ENCODE results near the gene BICC1. TPM values are rescaled to one million over a fixed set of nuclear protein-coding genes. Genes with fewer than 3 reads are reported as not detected.

BICC1 gene
- total RNA-seq, 1 experiment from 2014 or later, result 0.67 TPM

DNA sequence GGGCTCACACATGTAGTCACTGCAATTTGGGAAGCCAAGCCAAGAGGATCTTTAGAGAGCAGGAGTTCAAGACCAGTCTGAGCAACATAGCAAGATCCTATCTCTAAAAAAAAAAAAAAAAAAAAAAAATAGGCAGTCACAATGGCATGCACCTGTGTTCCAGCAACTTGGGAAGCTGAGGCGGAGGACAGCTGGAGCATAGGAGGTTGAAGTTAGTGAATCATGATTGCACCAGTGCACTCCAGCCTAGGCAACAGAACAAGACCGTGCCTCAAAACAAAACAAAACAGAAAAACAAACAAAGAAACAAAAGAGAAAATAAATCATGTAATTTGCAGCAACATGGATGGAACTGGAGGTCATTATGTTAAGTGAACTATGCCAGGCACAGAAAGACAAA, 33.6 kb upstream of the BICC1 start:
- TF ChIP-seq TCF7L2 (IDR thresholded peaks at IDR 0.05; ENCODE audit: low read depth, low read length) (no peak), SIN3A (IDR thresholded peaks at IDR 0.05; ENCODE audit: borderline replicate concordance, insufficient read depth, low read depth, low read length) (no peak), POLR2AphosphoS5 (IDR thresholded peaks at IDR 0.05; ENCODE audit: low read depth, low read length) (no peak), CTCF (IDR thresholded peaks at IDR 0.05) (no peak)
- TF ChIP-seq, protein P1, sequence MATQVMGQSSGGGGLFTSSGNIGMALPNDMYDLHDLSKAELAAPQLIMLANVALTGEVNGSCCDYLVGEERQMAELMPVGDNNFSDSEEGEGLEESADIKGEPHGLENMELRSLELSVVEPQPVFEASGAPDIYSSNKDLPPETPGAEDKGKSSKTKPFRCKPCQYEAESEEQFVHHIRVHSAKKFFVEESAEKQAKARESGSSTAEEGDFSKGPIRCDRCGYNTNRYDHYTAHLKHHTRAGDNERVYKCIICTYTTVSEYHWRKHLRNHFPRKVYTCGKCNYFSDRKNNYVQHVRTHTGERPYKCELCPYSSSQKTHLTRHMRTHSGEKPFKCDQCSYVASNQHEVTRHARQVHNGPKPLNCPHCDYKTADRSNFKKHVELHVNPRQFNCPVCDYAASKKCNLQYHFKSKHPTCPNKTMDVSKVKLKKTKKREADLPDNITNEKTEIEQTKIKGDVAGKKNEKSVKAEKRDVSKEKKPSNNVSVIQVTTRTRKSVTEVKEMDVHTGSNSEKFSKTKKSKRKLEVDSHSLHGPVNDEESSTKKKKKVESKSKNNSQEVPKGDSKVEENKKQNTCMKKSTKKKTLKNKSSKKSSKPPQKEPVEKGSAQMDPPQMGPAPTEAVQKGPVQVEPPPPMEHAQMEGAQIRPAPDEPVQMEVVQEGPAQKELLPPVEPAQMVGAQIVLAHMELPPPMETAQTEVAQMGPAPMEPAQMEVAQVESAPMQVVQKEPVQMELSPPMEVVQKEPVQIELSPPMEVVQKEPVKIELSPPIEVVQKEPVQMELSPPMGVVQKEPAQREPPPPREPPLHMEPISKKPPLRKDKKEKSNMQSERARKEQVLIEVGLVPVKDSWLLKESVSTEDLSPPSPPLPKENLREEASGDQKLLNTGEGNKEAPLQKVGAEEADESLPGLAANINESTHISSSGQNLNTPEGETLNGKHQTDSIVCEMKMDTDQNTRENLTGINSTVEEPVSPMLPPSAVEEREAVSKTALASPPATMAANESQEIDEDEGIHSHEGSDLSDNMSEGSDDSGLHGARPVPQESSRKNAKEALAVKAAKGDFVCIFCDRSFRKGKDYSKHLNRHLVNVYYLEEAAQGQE (IDR thresholded peaks at IDR 0.05; ENCODE audit: insufficient read depth in 1 of 2, low read depth in 2 of 2, low read length in 1 of 2), result no peak
- H3K4me1 ChIP-seq (ENCODE audit: control insufficient read depth, insufficient read depth, low read length), result peaks cover 3% of the 10 kb centered on the region; the same call in 1 of the 2 replicates
- intact Hi-C loops (cut with micrococcal nuclease; ENCODE audit: unreplicated experiment) (no loop called here), in situ Hi-C loops (cut with HindIII; ENCODE audit: low pct_unique_long_range_greater_than_20kb, low sequenced_read_pairs) (no loop called here)
- no peaks in the 10 kb centered on the region for H3K9me3 ChIP-seq (ENCODE audit: control insufficient read depth, insufficient read depth, low read depth, low read length)
- ChIA-PET CTCF (interaction anchor here (0.7 kb wide), 1 partner anchor 88 kb away, joined by 3 read pairs; no protein-coding TSS in a partner anchor), POLR2A (no interaction called here)
- H3K27ac ChIP-seq (ENCODE audit: low read length), result no peak overlapping the region
- no peaks in the 10 kb centered on the region for H3K27me3 ChIP-seq (ENCODE audit: control insufficient read depth, insufficient read depth, low read length)
- H3K36me3 ChIP-seq (ENCODE audit: control insufficient read depth, insufficient read depth, low read length), result no peaks in the 10 kb centered on the region
- BruUV-seq (replicated peaks), result no TSS peak
- DNase-seq (ENCODE audit: low read depth, low spot score) (no peak), ATAC-seq (no peak)
- H3K4me3 ChIP-seq (ENCODE audit: low read depth in 2 of 2, low read length in 2 of 2), result no peak overlapping the region

DNA sequence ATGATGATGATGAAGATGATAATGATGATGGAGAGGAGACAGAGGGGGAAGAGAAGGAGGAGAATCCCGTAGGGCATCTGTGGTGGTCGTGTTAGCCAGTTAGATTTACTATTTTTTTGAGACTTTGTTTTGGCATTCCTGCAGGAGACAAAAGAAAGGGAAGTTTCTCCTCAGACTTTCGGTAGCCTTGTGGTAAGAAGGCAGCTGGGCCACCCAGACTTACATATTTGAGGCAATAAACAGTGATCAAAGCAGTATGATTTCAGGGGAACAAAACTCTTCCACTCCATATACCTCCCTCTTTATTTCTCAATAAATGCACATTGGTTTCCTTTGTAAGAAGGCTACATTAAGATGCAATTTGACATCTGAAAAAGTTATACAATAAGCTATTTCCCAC, 32.4 kb upstream of the BICC1 start:
- in situ Hi-C loops (cut with HindIII; ENCODE audit: low pct_unique_long_range_greater_than_20kb, low sequenced_read_pairs), result no loop called here
- Histone ChIP-seq H3K4me3 (ENCODE audit: low read depth in 2 of 2, low read length in 2 of 2) (no peak overlapping the region), H3K4me1 (ENCODE audit: control insufficient read depth, insufficient read depth, low read length) (peaks cover 3% of the 10 kb centered on the region; the same call in 1 of the 2 replicates), H3K36me3 (ENCODE audit: control insufficient read depth, insufficient read depth, low read length) (no peaks in the 10 kb centered on the region), H3K27me3 (ENCODE audit: control insufficient read depth, insufficient read depth, low read length) (no peaks in the 10 kb centered on the region), H3K9me3 (ENCODE audit: control insufficient read depth, insufficient read depth, low read depth, low read length) (no peaks in the 10 kb centered on the region), H3K27ac (ENCODE audit: low read length) (no peak overlapping the region)
- DNase-seq (ENCODE audit: low read depth, low spot score) (no peak), ATAC-seq (no peak)
- intact Hi-C loops (cut with micrococcal nuclease; ENCODE audit: unreplicated experiment), result no loop called here
- TF ChIP-seq CTCF (IDR thresholded peaks at IDR 0.05) (no peak), TCF7L2 (IDR thresholded peaks at IDR 0.05; ENCODE audit: low read depth, low read length) (no peak), SIN3A (IDR thresholded peaks at IDR 0.05; ENCODE audit: borderline replicate concordance, insufficient read depth, low read depth, low read length) (no peak), POLR2AphosphoS5 (IDR thresholded peaks at IDR 0.05; ENCODE audit: low read depth, low read length) (no peak)
- TF ChIP-seq, protein P1 (IDR thresholded peaks at IDR 0.05; ENCODE audit: insufficient read depth in 1 of 2, low read depth in 2 of 2, low read length in 1 of 2), result no peak
- ChIA-PET POLR2A (no interaction called here), CTCF (no interaction called here)
- BruUV-seq (replicated peaks), result no TSS peak
